SK-N-SH (cell line): ENCODE results near the gene PCDH17.

Experiments
- CTCF ChIP-seq: fragments of 200-600 bp; sonication (generic); IDR thresholded peaks from 2 replicates; pipeline ENCODE4 v1.6.1; 2017; ENCODE audit warnings: antibody characterized with exemption, mild to moderate bottlenecking, moderate library complexity
- GATA2 ChIP-seq: sonication (generic); formaldehyde crosslinking; IDR thresholded peaks from 2 replicates; pipeline ENCODE4 v1.5.0; 2020; ENCODE audit warnings: mild to moderate bottlenecking, missing genetic modification reagents
- RXRA ChIP-seq: IDR thresholded peaks from 2 replicates; pipeline ENCODE4 v1.4.0; 2012; ENCODE audit warnings: low read depth, mild to moderate bottlenecking, borderline replicate concordance
- TEAD4 ChIP-seq: IDR thresholded peaks from 2 replicates; pipeline ENCODE4 v1.4.0; 2012; ENCODE audit warnings: mild to moderate bottlenecking, borderline replicate concordance; ENCODE audit not compliant: insufficient read depth

DNA sequence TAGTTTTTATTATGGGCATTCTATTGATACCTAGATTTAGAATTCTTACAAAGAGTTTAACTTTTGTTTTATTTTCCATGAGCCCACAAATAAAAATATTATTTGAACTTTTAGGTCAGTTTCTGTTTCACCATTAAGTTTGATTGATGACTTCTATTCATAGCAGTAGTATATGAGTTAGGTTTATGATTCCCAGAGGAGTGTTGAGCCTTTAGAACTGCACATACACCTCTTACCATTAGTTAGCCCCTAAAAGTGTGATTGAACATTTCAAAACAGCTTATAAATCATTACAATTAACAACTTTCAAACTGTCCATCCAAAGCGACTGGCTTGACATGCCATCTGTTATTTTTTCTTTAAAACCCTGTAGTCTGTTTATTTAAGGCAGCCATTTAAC is 19.0 kb upstream of the PCDH17 start:
- TF ChIP-seq CTCF (no peak), GATA2 (no peak), RXRA (no peak), TEAD4 (no peak)
